Measurements from ENCODE around the gene ADRA2B.
"Not testable (repeated sequence)": the region's sequence is repeated elsewhere in the genome, so short reads cannot be mapped to it uniquely, and the experiment has no call there.

The ADRA2B gene

GRCh38 chr2:96067902-96068581 is 48.3 kb downstream of the ADRA2B start:
- not testable (repeated sequence) for H3K4me3 ChIP-seq (ENCODE audit: low read depth, low read length, poor library complexity, severe bottlenecking); H3K9me3 ChIP-seq (ENCODE audit: low read length); H3K27me3 ChIP-seq (ENCODE audit: insufficient read depth, low read length); H3K79me2 ChIP-seq (ENCODE audit: insufficient read depth, low read length); H3K27ac ChIP-seq (ENCODE audit: low read depth, low read length, poor library complexity, severe bottlenecking); H3K36me3 ChIP-seq (ENCODE audit: insufficient read depth, low read length); H3K9me2 ChIP-seq (ENCODE audit: low read depth, low read length); H3F3A ChIP-seq (ENCODE audit: insufficient read depth, low read length); H3K4me2 ChIP-seq (ENCODE audit: low read length); H4K20me1 ChIP-seq (ENCODE audit: insufficient read depth, low read length); H2AFZ ChIP-seq (ENCODE audit: low read length); H3K4me1 ChIP-seq (ENCODE audit: insufficient read depth, low read length, severe bottlenecking); H3K9ac ChIP-seq (ENCODE audit: low read length)

- H2AFZ ChIP-seq (ENCODE audit: low read length); H3K9me3 ChIP-seq (ENCODE audit: low read length); H3K9me2 ChIP-seq (ENCODE audit: low read depth, low read length); H3F3A ChIP-seq (ENCODE audit: insufficient read depth, low read length); H3K9ac ChIP-seq (ENCODE audit: low read length); H3K4me2 ChIP-seq (ENCODE audit: low read length); H3K27me3 ChIP-seq (ENCODE audit: insufficient read depth, low read length); H3K4me1 ChIP-seq (ENCODE audit: insufficient read depth, low read length, severe bottlenecking); H3K27ac ChIP-seq (ENCODE audit: low read depth, low read length, poor library complexity, severe bottlenecking); H4K20me1 ChIP-seq (ENCODE audit: insufficient read depth, low read length); H3K4me3 ChIP-seq (ENCODE audit: low read depth, low read length, poor library complexity, severe bottlenecking); H3K79me2 ChIP-seq (ENCODE audit: insufficient read depth, low read length); H3K36me3 ChIP-seq (ENCODE audit: insufficient read depth, low read length): not testable (repeated sequence)
These were observed 49.2 kb downstream of the ADRA2B start for GRCh38 chr2:96067098-96067660.

DNA sequence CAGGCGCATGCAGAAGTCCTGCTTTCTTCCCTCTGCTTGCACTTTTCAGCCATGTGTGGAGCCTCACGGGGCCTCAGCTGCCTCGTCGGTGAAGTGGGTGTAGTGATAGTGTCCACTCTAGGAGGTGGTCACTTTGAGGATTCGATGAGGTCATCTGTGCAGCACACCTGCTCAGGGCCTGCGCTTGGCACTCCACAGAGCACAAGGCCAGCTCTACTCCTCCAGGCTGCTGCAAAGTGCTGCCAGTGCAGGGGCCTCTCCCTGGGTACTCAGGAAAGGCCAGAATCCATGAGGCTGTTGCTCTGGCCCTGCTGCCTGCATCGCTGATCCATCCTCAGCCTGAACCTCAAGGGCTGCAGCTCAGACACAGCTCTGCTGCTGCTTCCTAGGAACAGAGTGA is 49.9 kb downstream of the ADRA2B start:
- not testable (repeated sequence) for H3K4me2 ChIP-seq (ENCODE audit: low read length); H2AFZ ChIP-seq (ENCODE audit: low read length); H3K36me3 ChIP-seq (ENCODE audit: insufficient read depth, low read length); H3K9ac ChIP-seq (ENCODE audit: low read length); H4K20me1 ChIP-seq (ENCODE audit: insufficient read depth, low read length); H3K27ac ChIP-seq (ENCODE audit: low read depth, low read length, poor library complexity, severe bottlenecking); H3K27me3 ChIP-seq (ENCODE audit: insufficient read depth, low read length); H3F3A ChIP-seq (ENCODE audit: insufficient read depth, low read length); H3K79me2 ChIP-seq (ENCODE audit: insufficient read depth, low read length); H3K4me1 ChIP-seq (ENCODE audit: insufficient read depth, low read length, severe bottlenecking); H3K9me2 ChIP-seq (ENCODE audit: low read depth, low read length); H3K9me3 ChIP-seq (ENCODE audit: low read length); H3K4me3 ChIP-seq (ENCODE audit: low read depth, low read length, poor library complexity, severe bottlenecking)

DNA sequence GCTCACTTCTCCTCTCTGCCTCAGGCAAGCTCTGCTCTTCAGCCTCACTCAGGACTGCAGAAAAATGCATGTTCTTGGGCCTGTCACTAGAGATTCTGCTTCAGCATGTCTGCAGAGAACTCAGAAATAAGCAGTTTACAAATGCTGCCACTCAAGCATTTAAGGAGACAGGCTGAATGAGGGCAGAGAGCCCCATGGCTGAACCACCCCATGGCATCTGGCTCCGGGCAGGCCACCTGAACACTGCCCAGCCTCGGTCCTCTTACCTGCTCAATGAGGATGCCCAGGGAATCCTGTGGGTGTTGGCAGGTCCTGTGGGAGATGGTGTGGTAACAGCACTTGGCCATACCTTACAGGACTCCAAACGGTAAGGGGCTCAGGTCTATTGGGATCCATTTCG is 50.4 kb downstream of the ADRA2B start:
- not testable (repeated sequence) for H3K4me1 ChIP-seq (ENCODE audit: insufficient read depth, low read length, severe bottlenecking); H3K9me2 ChIP-seq (ENCODE audit: low read depth, low read length)

GRCh38 chr2:96065381-96065930 is 50.9 kb downstream of the ADRA2B start:
- Histone ChIP-seq H3K79me2 (ENCODE audit: insufficient read depth, low read length) (no peaks in the 10 kb centered on the region), H3F3A (ENCODE audit: insufficient read depth, low read length) (no peaks in the 10 kb centered on the region), H3K9me2 (ENCODE audit: low read depth, low read length) (no peaks in the 10 kb centered on the region), H3K9me3 (ENCODE audit: low read length) (no peaks in the 10 kb centered on the region), H3K4me2 (ENCODE audit: low read length) (no peak overlapping the region), H4K20me1 (ENCODE audit: insufficient read depth, low read length) (no peaks in the 10 kb centered on the region), H3K36me3 (ENCODE audit: insufficient read depth, low read length) (no peaks in the 10 kb centered on the region), H3K9ac (ENCODE audit: low read length) (no peak overlapping the region), H3K27ac (ENCODE audit: low read depth, low read length, poor library complexity, severe bottlenecking) (no peak overlapping the region), H3K4me3 (ENCODE audit: low read depth, low read length, poor library complexity, severe bottlenecking) (no peak overlapping the region), H3K27me3 (ENCODE audit: insufficient read depth, low read length) (no peaks in the 10 kb centered on the region), H3K4me1 (ENCODE audit: insufficient read depth, low read length, severe bottlenecking) (no peaks in the 10 kb centered on the region), H2AFZ (ENCODE audit: low read length) (no peak overlapping the region)
- TF ChIP-seq EZH2 (IDR thresholded peaks at IDR 0.05; ENCODE audit: borderline replicate concordance, low read length) (no peak), CTCF (IDR thresholded peaks at IDR 0.05; ENCODE audit: low read length) (no peak)

More for the DNA sequence above, 50.4 kb downstream of the ADRA2B start:
- H3K27ac ChIP-seq (ENCODE audit: low read depth, low read length, poor library complexity, severe bottlenecking); H3K4me3 ChIP-seq (ENCODE audit: low read depth, low read length, poor library complexity, severe bottlenecking); H3K79me2 ChIP-seq (ENCODE audit: insufficient read depth, low read length); H3K36me3 ChIP-seq (ENCODE audit: insufficient read depth, low read length); H3K9ac ChIP-seq (ENCODE audit: low read length); H3K27me3 ChIP-seq (ENCODE audit: insufficient read depth, low read length); H3F3A ChIP-seq (ENCODE audit: insufficient read depth, low read length); H2AFZ ChIP-seq (ENCODE audit: low read length); H4K20me1 ChIP-seq (ENCODE audit: insufficient read depth, low read length); H3K9me3 ChIP-seq (ENCODE audit: low read length); H3K4me2 ChIP-seq (ENCODE audit: low read length): not testable (repeated sequence)

GRCh38 chr2:96064760-96065159 is 51.6 kb downstream of the ADRA2B start:
- H3K9ac ChIP-seq (ENCODE audit: low read length); H3K36me3 ChIP-seq (ENCODE audit: insufficient read depth, low read length); H2AFZ ChIP-seq (ENCODE audit: low read length); H3K4me3 ChIP-seq (ENCODE audit: low read depth, low read length, poor library complexity, severe bottlenecking); H4K20me1 ChIP-seq (ENCODE audit: insufficient read depth, low read length); H3K9me2 ChIP-seq (ENCODE audit: low read depth, low read length); H3K4me1 ChIP-seq (ENCODE audit: insufficient read depth, low read length, severe bottlenecking); H3F3A ChIP-seq (ENCODE audit: insufficient read depth, low read length); H3K79me2 ChIP-seq (ENCODE audit: insufficient read depth, low read length); H3K9me3 ChIP-seq (ENCODE audit: low read length); H3K4me2 ChIP-seq (ENCODE audit: low read length); H3K27ac ChIP-seq (ENCODE audit: low read depth, low read length, poor library complexity, severe bottlenecking); H3K27me3 ChIP-seq (ENCODE audit: insufficient read depth, low read length): not testable (repeated sequence)

Measured in OCI-LY1 (cell line).